WTC11 (cell line): ENCODE results near the gene TOP2B.

ENCODE experiments used
- ARID4B ChIP-seq: sonication (generic); formaldehyde crosslinking; IDR thresholded peaks from 2 replicates; pipeline ENCODE4 v1.8.0; 2023; ENCODE audit warnings: missing genetic modification reagents, mild to moderate bottlenecking, borderline replicate concordance
- CTCF ChIP-seq: fragments of 200-600 bp; IDR thresholded peaks from 2 replicates; pipeline ENCODE4 v1.8.0; 2022; ENCODE audit warnings: antibody characterized with exemption

GRCh38 chr3:25653322-25653721 lies 11.4 kb downstream of the TOP2B start:
- TF ChIP-seq CTCF = no peak
- TF ChIP-seq ARID4B (CRISPR knock-in tag) = no peak
